ENCODE data around the gene SYNGR1. TPM values are rescaled to one million over a fixed set of nuclear protein-coding genes. Genes with fewer than 3 reads are reported as not detected.
"Not testable (repeated sequence)": the region's sequence is repeated elsewhere in the genome, so short reads cannot be mapped to it uniquely, and the experiment has no call there.

SYNGR1 gene
- total RNA-seq, 1 donor from 2014 or later: 5.7 TPM

DNA sequence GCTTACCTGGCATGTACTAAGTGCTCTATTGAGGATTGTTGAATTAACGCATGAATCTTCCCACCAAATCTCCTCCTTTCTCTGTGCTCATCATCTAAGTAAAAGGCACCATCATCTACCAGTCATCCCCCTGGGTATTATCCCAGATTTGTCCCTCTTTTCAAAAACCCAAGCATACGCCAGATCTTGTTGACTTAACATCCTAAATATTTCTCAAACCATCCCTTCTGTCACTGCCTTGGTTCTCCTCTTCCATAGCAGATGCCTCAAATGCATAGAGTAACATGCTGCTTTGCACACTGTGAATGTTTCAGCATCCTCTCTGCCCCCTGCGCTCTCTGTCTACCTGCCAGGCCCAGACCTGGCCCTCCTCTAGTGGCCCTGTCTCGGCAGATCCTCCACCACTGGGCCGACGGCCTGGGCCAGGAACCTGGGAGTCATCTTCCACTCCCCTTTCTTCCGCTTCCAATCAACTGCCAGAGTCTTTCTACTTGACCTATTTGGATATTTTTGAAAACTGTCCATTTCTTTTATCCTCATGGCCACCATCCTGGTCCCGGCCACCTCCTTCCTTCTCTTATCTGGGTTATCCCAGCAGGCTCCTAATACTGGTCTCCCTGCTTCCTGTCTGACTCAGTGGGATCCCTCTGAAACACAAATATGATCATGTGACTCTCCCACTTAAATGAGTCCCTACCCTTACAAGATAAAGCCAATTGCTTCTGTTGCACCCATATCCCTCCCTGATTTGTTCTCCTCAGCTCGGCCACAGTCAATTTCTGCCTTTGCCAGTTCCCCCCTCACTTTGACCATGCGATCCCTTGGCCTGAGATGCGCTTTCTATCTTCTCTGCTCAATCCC lies 46.4 kb downstream of the SYNGR1 start:
- Histone ChIP-seq H3K27ac (ENCODE audit: low read depth, low read length) (no peak overlapping the region), H3K4me1 (ENCODE audit: control insufficient read depth in 3 of 3, insufficient read depth in 3 of 3, low read length in 3 of 3) (peaks cover 7 to 16% (median 10%) of the 10 kb centered on the region in 3 donors), H3K36me3 (ENCODE audit: control insufficient read depth in 3 of 3, insufficient read depth in 3 of 3, low read length in 3 of 3) (no peaks in the 10 kb centered on the region), H3K9me3 (ENCODE audit: control insufficient read depth in 3 of 3, low read length in 3 of 3) (no peaks in the 10 kb centered on the region), H3K27me3 (ENCODE audit: control insufficient read depth in 3 of 3, insufficient read depth in 3 of 3, low read length in 3 of 3) (no peaks in the 10 kb centered on the region), H3K9ac (ENCODE audit: low read depth in 1 of 3, low read length in 3 of 3) (no peak overlapping the region), H3K4me3 (ENCODE audit: low read length in 3 of 3) (no peak overlapping the region)

- H3K4me1 ChIP-seq (ENCODE audit: control insufficient read depth in 3 of 3, insufficient read depth in 3 of 3, low read length in 3 of 3): peaks cover 14 to 22% (median 17%) of the 10 kb centered on the region in 3 donors
- peaks cover 0 to 3% (median 3%) of the 10 kb centered on the region in 3 donors for H3K36me3 ChIP-seq (ENCODE audit: control insufficient read depth in 3 of 3, insufficient read depth in 3 of 3, low read length in 3 of 3)
- H3K9me3 ChIP-seq (ENCODE audit: control insufficient read depth in 3 of 3, low read length in 3 of 3): no peaks in the 10 kb centered on the region
- no peak overlapping the region for H3K4me3 ChIP-seq (ENCODE audit: low read length in 3 of 3)
- no peaks in the 10 kb centered on the region for H3K27me3 ChIP-seq (ENCODE audit: control insufficient read depth in 3 of 3, insufficient read depth in 3 of 3, low read length in 3 of 3)
- H3K9ac ChIP-seq (ENCODE audit: low read depth in 1 of 3, low read length in 3 of 3): no peak overlapping the region
- no peak overlapping the region for H3K27ac ChIP-seq (ENCODE audit: low read depth, low read length)
Measured at GRCh38 chr22:39396797-39397195, 47.0 kb downstream of the SYNGR1 start.

DNA sequence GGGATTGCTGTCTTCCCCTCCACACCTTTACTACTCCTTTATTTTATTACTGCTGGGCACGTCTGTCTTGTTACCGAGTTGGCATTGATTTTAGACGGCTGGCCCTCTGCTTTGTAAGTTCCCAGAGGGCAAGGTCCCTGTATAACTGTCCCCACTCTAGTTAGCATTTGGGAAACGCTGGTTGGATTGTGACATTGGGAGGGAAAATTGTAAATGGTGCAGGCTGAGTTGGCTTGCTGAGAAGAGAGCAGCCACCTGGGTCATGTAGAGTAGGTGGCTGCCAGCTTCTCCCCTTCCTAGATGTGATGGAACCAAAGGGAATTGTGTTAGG lies 51.5 kb downstream of the SYNGR1 start:
- no peak overlapping the region for H3K27ac ChIP-seq (ENCODE audit: low read depth, low read length)
- peaks cover 5 to 15% (median 10%) of the 10 kb centered on the region in 3 donors for H3K36me3 ChIP-seq (ENCODE audit: control insufficient read depth in 3 of 3, insufficient read depth in 3 of 3, low read length in 3 of 3)
- no peak overlapping the region for H3K9ac ChIP-seq (ENCODE audit: low read depth in 1 of 3, low read length in 3 of 3)
- H3K9me3 ChIP-seq (ENCODE audit: control insufficient read depth in 3 of 3, low read length in 3 of 3): no peaks in the 10 kb centered on the region
- H3K27me3 ChIP-seq (ENCODE audit: control insufficient read depth in 3 of 3, insufficient read depth in 3 of 3, low read length in 3 of 3): no peaks in the 10 kb centered on the region
- H3K4me3 ChIP-seq (ENCODE audit: low read length in 3 of 3): no peak overlapping the region
- H3K4me1 ChIP-seq (ENCODE audit: control insufficient read depth in 3 of 3, insufficient read depth in 3 of 3, low read length in 3 of 3): peaks cover 28 to 36% (median 31%) of the 10 kb centered on the region in 3 donors

DNA sequence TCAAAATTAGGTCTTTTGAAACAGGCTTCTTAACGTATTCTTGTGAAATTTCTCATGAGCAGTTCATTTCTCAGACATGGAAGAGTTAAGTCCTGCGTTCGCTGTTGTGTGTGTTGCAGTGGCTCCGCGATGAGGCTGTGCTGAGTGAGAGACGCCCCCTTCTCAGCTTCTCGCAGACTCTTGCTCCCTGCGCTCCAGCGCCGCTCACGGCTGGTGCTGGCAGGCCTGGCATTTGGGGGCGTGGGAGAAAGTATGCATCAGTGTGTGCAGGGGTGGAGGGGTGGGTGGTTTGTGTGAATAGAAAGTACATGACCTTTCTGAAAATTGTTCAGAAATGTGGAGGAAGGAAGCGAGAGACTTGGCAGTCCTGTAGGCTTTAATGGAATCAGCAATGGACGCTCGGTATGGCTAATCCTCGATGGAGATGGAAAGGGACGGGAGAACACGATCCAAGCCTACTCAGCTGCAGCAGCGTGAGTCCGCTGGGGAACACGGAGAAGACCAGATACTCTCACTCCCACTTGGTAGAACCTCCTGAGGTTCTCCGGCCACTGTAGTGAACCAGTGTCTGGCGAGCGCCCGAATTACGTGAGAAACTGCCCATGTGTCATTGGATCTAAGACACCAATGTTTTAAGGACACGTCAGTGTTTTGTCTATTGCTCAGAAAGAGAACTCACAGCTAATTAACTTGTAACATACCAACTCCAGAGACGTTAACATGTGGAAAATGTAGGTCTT lies 55.7 kb downstream of the SYNGR1 start:
- peak overlapping the region; percentile 16 for H3K27ac ChIP-seq (ENCODE audit: low read depth, low read length)
- no peaks in the 10 kb centered on the region for H3K27me3 ChIP-seq (ENCODE audit: control insufficient read depth in 3 of 3, insufficient read depth in 3 of 3, low read length in 3 of 3)
- peak overlapping the region in 2 of 3 donors; percentile 54 to 61 for H3K9ac ChIP-seq (ENCODE audit: low read depth in 1 of 3, low read length in 3 of 3)

GRCh38 chr22:39408173-39408572 lies 58.4 kb downstream of the SYNGR1 start:
- Histone ChIP-seq H3K27me3 (ENCODE audit: control insufficient read depth in 3 of 3, insufficient read depth in 3 of 3, low read length in 3 of 3) (no peaks in the 10 kb centered on the region), H3K9ac (ENCODE audit: low read depth in 1 of 3, low read length in 3 of 3) (no peak overlapping the region), H3K4me1 (ENCODE audit: control insufficient read depth in 3 of 3, insufficient read depth in 3 of 3, low read length in 3 of 3) (peaks cover 11 to 26% (median 20%) of the 10 kb centered on the region in 3 donors), H3K9me3 (ENCODE audit: control insufficient read depth in 3 of 3, low read length in 3 of 3) (no peaks in the 10 kb centered on the region), H3K4me3 (ENCODE audit: low read length in 3 of 3) (no peak overlapping the region), H3K27ac (ENCODE audit: low read depth, low read length) (no peak overlapping the region), H3K36me3 (ENCODE audit: control insufficient read depth in 3 of 3, insufficient read depth in 3 of 3, low read length in 3 of 3) (peaks cover 0 to 5% (median 5%) of the 10 kb centered on the region in 3 donors)

More for the DNA sequence above, 55.7 kb downstream of the SYNGR1 start:
- Histone ChIP-seq H3K36me3 (ENCODE audit: control insufficient read depth in 3 of 3, insufficient read depth in 3 of 3, low read length in 3 of 3) (peaks cover 5 to 15% (median 10%) of the 10 kb centered on the region in 3 donors), H3K4me1 (ENCODE audit: control insufficient read depth in 3 of 3, insufficient read depth in 3 of 3, low read length in 3 of 3) (peaks cover 24 to 33% (median 28%) of the 10 kb centered on the region in 3 donors), H3K9me3 (ENCODE audit: control insufficient read depth in 3 of 3, low read length in 3 of 3) (no peaks in the 10 kb centered on the region), H3K4me3 (ENCODE audit: low read length in 3 of 3) (peak overlapping the region; percentile 31 to 41 (median 40))

- H3K4me3 ChIP-seq (ENCODE audit: low read length in 3 of 3): no peak overlapping the region
- peaks cover 17 to 31% (median 26%) of the 10 kb centered on the region in 3 donors for H3K4me1 ChIP-seq (ENCODE audit: control insufficient read depth in 3 of 3, insufficient read depth in 3 of 3, low read length in 3 of 3)
- no peaks in the 10 kb centered on the region for H3K27me3 ChIP-seq (ENCODE audit: control insufficient read depth in 3 of 3, insufficient read depth in 3 of 3, low read length in 3 of 3)
- no peak overlapping the region for H3K9ac ChIP-seq (ENCODE audit: low read depth in 1 of 3, low read length in 3 of 3)
- no peak overlapping the region for H3K27ac ChIP-seq (ENCODE audit: low read depth, low read length)
- no peaks in the 10 kb centered on the region for H3K9me3 ChIP-seq (ENCODE audit: control insufficient read depth in 3 of 3, low read length in 3 of 3)
- H3K36me3 ChIP-seq (ENCODE audit: control insufficient read depth in 3 of 3, insufficient read depth in 3 of 3, low read length in 3 of 3): peaks cover 0 to 5% (median 4%) of the 10 kb centered on the region in 3 donors
Measured at GRCh38 chr22:39408807-39409206, 59.0 kb downstream of the SYNGR1 start.

DNA sequence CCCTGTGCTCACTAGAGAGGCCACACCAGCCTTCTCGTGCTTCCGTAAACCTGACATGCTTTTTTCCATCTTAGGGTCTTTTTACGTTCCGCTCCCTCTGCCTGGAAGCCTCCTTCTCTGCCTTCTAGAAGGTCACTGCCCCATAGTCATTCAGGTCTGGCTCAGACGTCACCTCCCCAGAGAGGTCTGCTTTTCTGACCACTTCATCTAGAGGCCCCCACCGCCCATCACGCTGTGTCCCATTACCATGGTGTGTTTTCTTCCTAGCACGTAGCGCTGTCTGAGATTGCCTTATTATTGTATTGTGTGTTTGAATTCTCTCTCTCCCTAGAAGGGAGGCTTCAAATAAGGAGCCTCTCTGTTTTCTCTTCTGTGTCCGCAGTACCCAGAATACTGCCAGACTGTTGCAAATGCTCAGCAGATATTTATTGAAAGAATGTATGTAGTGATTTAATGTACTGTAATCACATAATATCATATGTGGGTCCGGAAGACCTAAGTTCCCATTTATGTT lies 59.8 kb downstream of the SYNGR1 start:
- Histone ChIP-seq H3K4me1 (ENCODE audit: control insufficient read depth in 3 of 3, insufficient read depth in 3 of 3, low read length in 3 of 3) (peaks cover 24 to 39% (median 32%) of the 10 kb centered on the region in 3 donors), H3K27ac (ENCODE audit: low read depth, low read length) (no peak overlapping the region), H3K4me3 (ENCODE audit: low read length in 3 of 3) (no peak overlapping the region), H3K36me3 (ENCODE audit: control insufficient read depth in 3 of 3, insufficient read depth in 3 of 3, low read length in 3 of 3) (peaks cover 0 to 3% (median 0%) of the 10 kb centered on the region in 3 donors), H3K9me3 (ENCODE audit: control insufficient read depth in 3 of 3, low read length in 3 of 3) (no peaks in the 10 kb centered on the region), H3K27me3 (ENCODE audit: control insufficient read depth in 3 of 3, insufficient read depth in 3 of 3, low read length in 3 of 3) (no peaks in the 10 kb centered on the region), H3K9ac (ENCODE audit: low read depth in 1 of 3, low read length in 3 of 3) (no peak overlapping the region)

- Histone ChIP-seq H3K9me3 (ENCODE audit: control insufficient read depth in 3 of 3, low read length in 3 of 3) (no peaks in the 10 kb centered on the region), H3K4me3 (ENCODE audit: low read length in 3 of 3) (no peak overlapping the region), H3K27me3 (ENCODE audit: control insufficient read depth in 3 of 3, insufficient read depth in 3 of 3, low read length in 3 of 3) (no peaks in the 10 kb centered on the region), H3K27ac (ENCODE audit: low read depth, low read length) (no peak overlapping the region), H3K36me3 (ENCODE audit: control insufficient read depth in 3 of 3, insufficient read depth in 3 of 3, low read length in 3 of 3) (peaks cover 0 to 3% (median 0%) of the 10 kb centered on the region in 3 donors), H3K9ac (ENCODE audit: low read depth in 1 of 3, low read length in 3 of 3) (no peak overlapping the region), H3K4me1 (ENCODE audit: control insufficient read depth in 3 of 3, insufficient read depth in 3 of 3, low read length in 3 of 3) (peaks cover 26 to 39% (median 34%) of the 10 kb centered on the region in 3 donors)
Measured at GRCh38 chr22:39410264-39410663, 60.5 kb downstream of the SYNGR1 start.

GRCh38 chr22:39411828-39412365 lies 62.1 kb downstream of the SYNGR1 start:
- H3K4me1 ChIP-seq (ENCODE audit: control insufficient read depth in 3 of 3, insufficient read depth in 3 of 3, low read length in 3 of 3): peaks cover 35 to 49% (median 44%) of the 10 kb centered on the region in 3 donors
- H3K9ac ChIP-seq (ENCODE audit: low read depth in 1 of 3, low read length in 3 of 3): not testable (repeated sequence)

More at GRCh38 chr22:39411828-39412365, 62.1 kb downstream of the SYNGR1 start:
- not testable (repeated sequence) for H3K4me3 ChIP-seq (ENCODE audit: low read length in 3 of 3); H3K9me3 ChIP-seq (ENCODE audit: control insufficient read depth in 3 of 3, low read length in 3 of 3); H3K27me3 ChIP-seq (ENCODE audit: control insufficient read depth in 3 of 3, insufficient read depth in 3 of 3, low read length in 3 of 3); H3K27ac ChIP-seq (ENCODE audit: low read depth, low read length)
- H3K36me3 ChIP-seq (ENCODE audit: control insufficient read depth in 3 of 3, insufficient read depth in 3 of 3, low read length in 3 of 3): peaks cover 12 to 15% (median 13%) of the 10 kb centered on the region in 3 donors
